GM11168 (cell line): Measurements from ENCODE around the gene DUSP1.

Experiments
- in situ Hi-C: fragments of 300-500 bp; cut with MboI; formaldehyde crosslinking; loops from one replicate; pipeline ENCODE4 v1.12.0; 2022; ENCODE audit warnings: low sequenced_read_pairs; ENCODE audit not compliant: unreplicated experiment

Gene DUSP1

DNA sequence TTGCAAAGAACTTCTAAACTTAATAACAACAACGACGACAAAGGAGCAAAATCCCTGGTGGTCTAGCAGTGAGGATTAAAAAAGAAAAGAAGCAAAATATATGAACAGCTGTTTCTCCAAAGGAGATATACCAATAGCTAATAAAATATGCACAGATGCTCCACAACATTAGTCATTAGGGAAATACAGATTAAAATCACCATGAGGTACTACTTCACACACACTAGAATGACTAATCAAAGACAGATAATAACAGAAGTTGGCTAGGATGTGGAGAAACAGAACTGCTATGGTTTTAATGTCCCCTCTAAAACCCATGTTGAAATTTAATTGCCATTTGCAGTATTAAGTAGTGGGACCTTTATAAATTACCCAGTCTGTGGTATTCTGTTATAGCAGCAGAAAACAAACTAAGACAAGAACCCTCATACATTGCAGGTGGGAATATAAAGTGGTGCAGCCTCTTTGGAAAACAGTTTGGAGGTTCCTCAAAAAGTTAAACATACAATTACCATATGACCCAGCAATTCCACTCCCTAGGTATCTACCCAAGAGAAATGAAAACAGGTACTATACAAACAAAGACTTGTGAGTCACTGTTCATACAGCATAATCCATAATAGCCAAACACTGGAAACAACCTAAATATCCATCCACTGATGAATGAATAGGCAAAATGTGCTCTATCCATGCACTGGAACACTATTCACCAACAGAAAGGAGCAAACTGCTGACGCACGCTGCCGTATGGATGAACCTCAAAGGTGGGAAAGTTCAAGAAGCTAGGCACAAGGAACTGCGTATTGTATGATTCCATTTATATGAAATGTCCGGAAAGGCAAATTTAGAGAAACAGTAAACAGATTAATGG lies 11.4 kb upstream of the DUSP1 start:
- in situ Hi-C loops = no loop called here

DNA sequence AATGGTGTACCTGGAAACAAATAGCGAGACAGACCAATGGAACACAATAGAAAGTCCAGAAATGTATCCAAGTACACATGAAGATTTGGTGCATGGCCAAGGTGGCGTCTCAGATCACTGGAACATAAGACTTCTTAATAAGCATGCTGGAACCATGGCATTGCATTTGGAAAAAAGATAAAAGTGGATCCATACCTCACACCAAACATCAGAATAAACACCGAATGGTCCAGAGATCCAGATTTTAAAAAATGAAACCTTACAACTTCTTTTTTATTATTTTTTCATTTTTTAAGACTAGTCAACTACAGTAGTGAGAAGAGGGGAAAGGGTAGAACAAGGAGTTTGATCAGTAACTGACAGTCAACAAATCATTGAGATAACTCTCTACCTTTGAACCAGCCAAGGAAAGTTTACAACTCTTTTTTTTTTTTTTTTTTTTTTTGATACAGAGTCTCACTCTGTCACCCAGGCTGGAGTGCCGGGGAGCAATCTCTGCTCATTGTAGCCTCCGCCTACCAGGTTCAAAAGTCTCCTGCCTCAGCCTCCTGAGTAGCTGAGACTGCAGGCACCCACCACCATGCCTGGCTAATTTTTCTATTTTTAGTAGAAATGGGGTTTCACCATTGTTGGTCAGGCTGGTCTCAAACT lies 8.8 kb upstream of the DUSP1 start:
- in situ Hi-C loops = loop anchor here (10.0 kb wide), 1 partner anchor 55 kb away; the partner anchor contains the start of gene ERGIC1

DNA sequence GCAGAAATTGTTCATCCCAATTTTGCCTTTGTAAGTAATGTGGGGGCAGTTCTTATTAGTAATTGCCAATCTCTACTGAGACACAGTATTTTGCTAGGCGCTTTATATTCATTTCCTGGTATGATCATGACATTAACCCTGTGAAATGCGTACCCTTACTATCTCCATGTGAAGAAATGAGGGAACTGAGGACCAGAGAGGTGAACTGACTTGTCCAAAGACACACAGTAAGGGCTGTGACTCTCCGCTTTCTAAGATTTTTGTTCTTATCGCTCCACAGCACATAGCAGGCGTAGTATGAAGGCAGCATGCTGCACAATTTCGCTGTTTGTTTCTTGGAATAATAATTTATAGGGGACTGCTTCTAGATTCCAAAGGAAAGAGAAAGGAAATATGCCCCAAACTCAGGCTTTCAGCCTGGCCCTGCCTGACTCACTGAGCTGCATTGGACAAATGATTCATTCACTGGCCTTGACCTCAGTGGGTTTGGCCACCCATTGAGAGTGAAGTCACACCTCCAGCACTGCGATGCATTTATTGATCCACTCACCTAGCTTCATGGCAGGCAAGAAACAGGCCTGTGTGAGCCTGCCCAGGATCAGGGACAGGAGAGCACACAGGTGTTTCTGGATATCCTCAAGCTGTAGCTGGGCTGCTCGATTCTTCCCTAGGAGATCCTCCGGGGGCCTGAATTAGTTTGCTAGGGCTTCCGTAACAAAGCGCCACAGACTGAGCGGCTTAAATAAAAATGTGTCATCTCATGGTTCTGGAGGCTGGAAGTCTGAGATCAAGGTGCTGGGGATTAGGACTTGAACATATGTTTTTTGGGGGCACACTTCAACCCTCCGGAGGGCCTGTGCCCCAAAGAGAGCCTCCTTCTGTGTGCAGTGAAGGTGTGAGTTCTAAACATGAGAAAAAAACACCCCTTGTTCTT lies 7.2 kb upstream of the DUSP1 start:
- in situ Hi-C loops = loop anchor here (10.0 kb wide), 1 partner anchor 57 kb away; the partner anchor contains the start of gene ERGIC1

DNA sequence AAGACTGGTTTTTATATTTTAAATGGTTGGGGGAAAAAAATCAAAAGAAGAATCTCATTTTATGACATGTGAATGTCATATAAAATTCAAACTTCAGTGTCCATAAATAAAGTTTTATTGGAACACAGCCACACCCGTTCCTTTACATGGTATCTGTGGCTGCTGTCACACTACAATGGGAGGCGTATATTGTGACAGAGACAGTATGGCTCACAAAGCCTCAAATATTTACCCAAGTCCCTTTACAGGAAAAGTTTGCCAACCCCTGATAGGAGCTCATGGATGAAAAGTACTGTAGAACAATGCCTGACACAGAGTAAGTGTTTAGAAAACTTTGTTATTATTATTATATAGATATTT lies 5.2 kb upstream of the DUSP1 start:
- in situ Hi-C loops = loop anchor here (10.0 kb wide), 1 partner anchor 59 kb away; the partner anchor contains the start of gene ERGIC1

DNA sequence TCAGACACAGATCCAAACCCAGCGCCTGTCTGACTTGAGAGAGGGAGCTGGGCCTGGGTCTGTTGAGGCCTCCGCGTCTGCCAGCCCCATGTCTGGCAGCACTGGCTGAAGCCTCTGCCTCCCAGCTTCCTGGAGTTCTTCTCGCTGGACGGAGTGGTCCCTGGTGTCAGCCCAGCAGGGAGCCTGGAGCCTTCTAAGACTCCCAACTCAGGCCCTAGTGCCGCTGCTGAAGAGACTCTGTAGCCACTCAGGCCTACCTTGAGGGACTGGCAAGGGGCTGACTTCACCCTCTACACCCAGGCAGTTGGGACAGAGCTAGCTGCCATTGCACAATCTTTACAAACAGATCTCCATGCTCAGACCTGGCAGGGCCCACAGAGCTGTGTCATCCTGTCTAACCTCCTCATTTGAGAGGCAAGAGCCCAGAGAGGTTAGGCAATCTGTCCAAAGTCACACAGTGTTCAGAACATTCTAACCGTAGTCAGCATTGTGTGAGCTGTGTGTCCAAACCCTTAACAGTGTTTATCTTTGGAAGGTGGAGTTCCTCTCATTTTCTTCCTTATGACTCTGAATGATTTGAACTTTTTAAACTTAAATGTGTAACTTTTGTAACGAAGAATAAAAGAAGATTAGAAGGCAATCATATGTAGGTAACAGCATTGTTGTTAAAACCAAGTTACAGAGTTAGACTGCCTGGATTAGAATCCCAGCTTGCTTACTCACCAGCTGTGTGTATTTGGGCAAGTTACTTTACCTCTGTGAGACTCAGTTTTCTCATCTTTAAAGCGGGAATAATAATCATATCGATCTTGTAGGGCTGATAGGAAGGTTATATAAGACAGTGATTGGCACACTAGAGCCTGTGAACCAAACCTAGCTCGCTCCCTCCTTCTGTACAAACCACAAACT lies 4.6 kb upstream of the DUSP1 start:
- in situ Hi-C loops = loop anchor here (10.0 kb wide), 1 partner anchor 59 kb away; the partner anchor contains the start of gene ERGIC1

DNA sequence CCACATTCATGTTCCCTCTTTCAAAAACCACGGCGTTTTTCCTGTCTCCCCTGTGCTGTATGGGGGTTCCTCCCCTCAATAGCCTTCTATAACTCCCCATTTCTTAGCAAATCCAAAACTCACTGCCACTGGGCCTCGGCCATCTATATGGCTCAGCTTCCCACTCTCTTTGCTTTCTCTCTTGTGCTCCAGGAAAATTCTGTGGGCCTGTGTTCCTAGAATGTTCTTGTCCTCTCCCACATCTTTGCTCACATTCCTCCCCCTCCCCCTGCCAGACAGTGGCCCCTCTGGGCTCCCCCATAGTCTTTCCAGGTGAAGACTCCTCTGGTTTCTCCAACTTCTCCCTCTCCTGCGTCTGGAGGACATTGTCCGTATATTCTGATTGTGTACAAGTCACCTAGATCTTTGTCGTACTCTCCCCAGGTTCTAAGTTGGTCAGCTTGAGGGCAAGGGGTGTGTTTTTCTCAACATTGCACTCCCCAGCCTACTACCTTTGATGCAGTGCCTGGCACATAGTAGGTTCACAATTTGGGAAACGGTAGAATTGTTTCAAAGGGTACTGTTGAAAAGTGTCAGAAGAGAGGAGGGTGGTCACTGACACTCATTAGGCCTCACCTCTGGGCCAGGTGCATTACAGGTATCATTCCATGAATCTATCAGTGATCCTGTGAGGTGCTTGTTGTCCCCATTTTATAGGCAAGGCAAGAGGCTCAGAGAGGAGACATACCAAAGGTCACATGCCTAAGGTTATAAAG lies 3.7 kb upstream of the DUSP1 start:
- in situ Hi-C loops = loop anchor here (10.0 kb wide), 1 partner anchor 60 kb away; the partner anchor contains the start of gene ERGIC1

DNA sequence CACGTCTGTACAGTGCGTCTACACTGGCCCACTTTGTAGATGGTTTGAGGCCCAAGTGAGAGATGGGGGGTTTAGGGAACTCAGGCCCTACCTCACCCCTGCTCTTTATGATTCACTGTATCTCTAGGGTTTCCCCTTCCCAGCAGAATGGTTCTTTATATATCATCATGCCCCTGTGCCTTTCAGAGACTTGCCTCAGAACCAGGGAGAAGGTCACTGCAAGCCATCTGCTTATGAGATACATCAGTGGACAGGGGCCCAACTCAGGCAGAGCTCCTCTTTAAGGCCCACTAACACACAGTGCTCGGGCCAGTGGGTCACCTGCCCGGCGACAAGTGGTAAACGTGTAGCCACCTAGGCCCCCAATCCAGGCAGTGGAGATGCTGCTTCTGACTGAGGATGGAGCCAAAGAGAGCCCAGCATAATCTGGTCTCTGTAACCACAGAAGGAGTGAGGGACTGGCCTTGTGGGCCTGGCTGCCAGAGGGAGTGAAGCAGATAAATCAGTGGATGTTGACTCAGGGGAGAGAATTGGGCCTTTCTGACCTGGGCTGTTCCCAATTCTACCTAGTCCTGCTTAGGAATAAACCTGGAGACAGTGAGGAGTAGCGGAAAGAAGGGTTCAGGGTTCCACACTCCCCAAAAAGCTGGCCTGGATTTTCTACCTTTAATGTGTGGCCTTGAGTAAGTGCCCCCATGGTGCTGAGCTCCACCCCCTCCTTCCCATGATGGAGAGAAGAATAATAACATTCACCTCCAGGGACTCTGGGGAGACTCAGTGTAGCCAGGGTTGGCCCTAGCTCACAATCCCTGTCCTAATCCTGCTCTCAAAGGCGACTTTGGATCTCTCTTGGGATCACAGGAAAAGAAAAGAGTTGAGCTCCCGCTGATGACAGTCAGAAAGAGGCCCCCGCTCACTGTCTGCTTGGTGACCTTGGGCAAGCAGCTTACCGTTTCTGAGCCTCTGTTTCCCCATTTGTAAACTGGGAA lies 2.8 kb upstream of the DUSP1 start:
- in situ Hi-C loops = loop anchor here (10.0 kb wide), 1 partner anchor 61 kb away; the partner anchor contains the start of gene ERGIC1

DNA sequence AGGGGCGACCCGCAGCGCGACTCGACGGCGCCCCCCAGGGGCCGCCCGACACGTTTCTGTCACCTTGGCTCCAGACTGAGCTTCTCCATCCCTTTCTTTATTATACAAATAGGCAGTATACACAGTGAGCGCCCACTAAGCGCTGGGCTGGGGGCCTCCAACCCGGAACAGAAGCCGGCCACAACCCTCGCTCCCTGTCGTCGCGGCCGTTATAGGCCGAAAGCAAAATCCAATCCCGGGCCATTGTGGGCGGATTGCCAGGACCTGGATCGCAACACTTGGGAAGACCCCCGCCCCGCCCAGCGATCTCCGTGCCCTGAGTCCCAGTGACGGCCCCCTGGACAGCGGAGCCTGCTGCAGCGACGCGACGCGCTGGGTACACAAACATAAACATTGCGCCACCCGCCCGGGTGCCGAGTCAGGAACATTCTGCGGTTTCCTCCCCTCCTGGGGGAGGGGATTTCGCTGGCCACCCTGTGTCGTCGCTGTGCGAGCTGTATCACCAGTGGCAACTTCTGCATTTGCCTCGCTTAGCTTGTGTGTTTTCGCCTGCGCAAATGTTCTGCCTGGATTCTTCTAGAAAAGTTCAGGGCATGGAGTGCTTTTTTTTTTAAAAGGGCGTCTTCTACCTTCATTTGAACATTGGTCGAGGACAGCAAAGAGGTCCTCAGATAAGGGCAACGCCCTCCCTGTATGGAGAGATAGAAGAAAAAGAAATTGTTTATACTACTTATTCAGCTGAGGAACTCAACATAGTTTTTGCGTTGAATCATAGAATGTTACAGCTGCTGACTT lies 1.3 kb upstream of the DUSP1 start:
- in situ Hi-C loops = loop anchor here (10.0 kb wide), 1 partner anchor 62 kb away; the partner anchor contains the start of gene ERGIC1

DNA sequence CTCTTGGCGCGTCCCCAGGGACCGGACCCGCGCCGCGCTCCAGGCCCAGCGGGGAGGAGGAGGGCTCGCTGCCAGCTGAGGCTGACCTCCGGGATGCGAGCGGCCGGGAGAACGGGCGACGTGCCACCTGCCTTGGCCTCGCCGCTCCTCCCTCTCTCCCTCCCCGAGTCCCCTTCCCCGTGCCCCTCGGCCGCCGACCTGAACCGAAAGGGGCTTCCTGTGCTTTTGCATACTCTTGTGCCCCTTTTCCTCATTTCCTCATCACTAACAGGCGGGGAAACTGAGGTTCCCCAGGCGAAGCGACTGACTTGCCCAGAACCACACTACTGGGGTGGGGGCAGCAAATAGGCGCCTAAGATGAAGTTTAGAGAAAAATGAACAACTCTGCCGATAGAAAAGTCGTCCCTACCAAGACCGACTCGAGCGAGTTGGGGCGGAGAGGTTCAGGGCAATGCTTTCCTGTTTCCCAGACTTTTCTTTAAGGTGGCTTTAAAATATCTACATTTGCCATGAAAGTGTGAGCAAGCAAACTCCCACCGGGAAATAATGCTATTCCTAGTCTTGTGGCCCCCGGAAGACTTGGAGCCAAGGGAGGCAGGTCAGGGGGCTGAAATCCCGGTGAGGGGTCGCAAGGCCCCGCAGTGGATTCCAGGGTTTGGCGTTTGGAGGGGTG lies 580 bp upstream of the DUSP1 start:
- in situ Hi-C loops = loop anchor here (10.0 kb wide), 1 partner anchor 63 kb away; the partner anchor contains the start of gene ERGIC1

DNA sequence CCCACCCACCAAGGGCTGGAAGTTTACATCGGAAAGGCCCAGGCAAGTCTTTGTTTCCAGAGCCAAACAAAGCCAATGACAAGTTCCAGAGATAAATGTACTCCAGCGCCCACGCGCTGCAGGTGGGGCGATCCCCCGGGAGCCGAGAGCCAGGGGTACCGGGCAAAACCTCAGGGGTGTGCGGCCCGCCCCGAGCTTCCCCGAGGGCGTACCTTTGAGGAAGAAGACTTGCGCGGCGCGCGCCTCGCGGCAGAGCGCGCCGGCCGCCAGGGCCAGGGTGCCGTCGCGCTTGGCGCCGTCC lies 671 bp downstream of the DUSP1 start:
- in situ Hi-C loops = loop anchor here (10.0 kb wide), 1 partner anchor 64 kb away; the partner anchor contains the start of gene ERGIC1

DNA sequence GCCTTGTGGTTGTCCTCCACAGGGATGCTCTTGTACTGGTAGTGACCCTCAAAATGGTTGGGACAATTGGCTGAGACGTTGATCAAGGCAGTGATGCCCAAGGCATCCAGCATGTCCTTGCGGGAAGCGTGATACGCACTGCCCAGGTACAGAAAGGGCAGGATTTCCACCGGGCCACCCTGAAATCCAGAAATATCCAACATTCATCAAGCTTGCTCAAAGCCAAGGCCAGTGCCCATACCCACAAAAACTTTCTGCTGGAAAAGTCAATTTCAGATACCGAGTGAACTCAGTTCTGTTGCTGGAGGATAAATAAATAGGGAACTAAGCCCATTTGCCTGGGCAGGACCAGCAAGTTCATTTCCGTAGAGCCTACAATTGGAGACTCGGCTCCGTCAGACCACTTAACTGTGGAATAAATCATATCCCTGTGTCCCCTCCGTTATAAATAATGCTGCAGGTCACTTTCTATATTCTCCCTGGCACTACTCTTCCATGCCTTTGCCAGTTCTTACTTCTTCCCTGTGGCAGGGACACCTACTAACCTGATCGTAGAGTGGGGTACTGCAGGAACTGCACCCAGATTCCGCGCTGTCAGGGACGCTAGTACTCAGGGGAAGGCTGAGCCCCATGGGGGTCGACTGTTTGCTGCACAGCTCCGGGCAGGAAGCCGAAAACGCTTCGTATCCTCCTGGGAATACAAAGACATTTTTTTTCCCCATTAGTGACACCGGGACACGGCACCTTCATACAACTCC lies 1.2 kb downstream of the DUSP1 start:
- in situ Hi-C loops = loop anchor here (10.0 kb wide), 1 partner anchor 65 kb away; the partner anchor contains the start of gene ERGIC1

DNA sequence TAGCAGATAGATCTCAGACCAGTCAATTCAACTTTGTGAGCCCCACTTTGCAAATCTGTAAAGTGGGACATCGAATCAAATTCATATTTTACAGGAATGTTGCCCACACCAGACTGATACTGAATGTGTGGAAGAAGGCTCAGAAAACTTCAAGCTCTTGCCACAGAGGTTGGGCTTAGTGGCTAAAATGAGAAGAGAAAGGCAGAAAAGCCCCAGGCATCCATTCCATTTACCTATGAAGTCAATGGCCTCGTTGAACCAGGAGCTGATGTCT lies 1.7 kb downstream of the DUSP1 start:
- in situ Hi-C loops = no loop called here

DNA sequence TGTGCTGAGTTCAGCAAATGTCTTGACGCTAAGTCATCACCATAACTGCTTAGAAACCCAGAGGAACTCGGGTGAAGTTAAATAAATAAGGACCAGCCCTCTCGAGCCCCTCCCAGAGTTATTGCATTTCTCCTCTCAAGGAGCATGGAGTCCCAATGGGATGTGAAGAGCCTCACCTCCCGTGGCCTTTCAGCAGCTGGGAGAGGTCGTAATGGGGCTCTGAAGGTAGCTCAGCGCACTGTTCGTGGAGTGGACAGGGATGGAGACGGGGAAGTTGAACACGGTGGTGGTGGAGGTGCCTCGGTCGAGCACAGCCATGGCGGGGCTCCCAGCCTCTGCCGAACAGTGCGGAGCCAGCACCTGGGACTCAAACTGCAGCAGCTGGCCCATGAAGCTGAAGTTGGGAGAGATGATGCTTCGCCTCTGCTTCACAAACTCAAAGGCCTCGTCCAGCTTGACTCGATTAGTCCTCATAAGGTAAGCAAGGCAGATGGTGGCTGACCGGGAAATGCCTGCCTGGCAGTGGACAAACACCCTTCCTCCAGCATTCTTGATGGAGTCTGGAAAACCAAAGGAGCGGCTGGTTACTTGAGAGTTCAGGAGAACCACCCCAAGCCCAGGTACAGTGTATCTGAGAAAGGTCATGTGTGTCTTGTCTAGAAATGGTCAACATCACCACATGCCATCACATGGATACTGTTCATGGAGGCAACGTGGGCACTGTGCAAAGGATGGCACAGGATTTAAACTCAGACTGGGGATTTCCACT lies 2.2 kb downstream of the DUSP1 start:
- in situ Hi-C loops = no loop called here

DNA sequence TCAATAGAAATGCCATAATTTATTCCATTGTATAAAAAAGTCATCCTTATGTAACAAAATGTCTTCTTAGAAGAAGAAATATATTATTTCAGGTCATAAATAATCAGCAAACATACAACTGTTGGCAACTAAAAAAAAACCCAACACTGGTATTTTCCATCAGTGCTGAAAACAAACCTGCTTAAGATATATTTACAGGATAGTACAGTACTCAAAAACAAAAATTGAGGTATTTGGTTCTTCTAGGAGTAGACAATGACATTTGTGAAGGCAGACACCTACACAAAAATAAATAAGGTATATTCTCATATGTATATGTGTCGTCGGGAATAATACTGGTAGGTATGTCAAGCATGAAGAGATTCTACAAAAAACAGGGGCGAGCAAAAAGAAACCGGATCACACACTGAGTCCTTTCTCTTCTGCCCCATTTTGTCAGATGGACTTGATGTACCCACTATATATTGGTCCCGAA lies 2.9 kb downstream of the DUSP1 start:
- in situ Hi-C loops = no loop called here
